AG09319 (cell line): ENCODE measurements around the gene DESI1.

ENCODE experiments used
- DNase-seq: peaks from one replicate; pipeline ENCODE4 v3.0.0-alpha.2; 2010; ENCODE audit warnings: low read depth; ENCODE audit errors: extremely low read depth
- CTCF ChIP-seq: IDR thresholded peaks from 2 replicates; pipeline ENCODE4 v1.5.1; 2011; ENCODE audit warnings: low read depth, mild to moderate bottlenecking, inconsistent platforms, low read length, moderate library complexity

Gene DESI1

DNA sequence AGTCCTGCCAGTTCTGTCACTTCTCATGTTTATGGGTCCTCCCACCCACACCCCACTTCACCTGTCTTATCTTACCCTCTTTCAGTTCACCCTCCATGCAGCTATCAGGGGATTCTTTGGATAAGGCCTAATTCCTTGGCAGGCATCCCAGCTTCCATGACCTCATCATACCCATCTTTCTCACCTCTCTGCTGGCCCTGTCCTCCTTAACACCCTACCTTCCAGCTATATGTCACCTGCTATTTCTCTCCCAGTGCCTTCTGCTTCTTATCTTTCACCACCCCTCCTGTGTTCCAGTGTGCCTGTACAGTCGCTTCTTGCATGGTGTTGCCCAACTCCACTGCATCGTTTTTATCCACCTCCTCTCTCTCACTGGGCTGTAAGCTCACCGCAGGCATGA lies 39.6 kb upstream of the DESI1 start:
- DNase-seq = no peak
- no peak for TF ChIP-seq CTCF

DNA sequence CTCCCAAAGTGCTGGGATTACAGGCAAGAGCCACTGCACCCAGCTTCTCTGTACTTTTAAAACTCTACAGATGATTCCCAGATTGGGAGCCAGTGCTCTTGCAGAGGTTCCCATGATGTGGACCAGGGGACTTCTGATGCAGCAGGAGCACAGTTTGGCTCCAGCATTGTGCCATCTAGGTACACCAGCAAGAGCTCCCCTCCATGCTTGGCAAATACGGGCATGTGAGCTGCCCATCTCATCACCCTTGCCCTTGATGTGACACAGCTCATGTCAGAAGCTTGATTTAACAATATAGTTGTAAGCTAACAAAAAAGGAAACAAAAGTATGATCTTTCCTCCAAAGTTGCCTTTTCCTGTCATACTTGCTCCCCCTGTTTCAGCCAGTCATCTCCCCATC lies 39.1 kb upstream of the DESI1 start:
- TF ChIP-seq CTCF = no peak
- no peak for DNase-seq

DNA sequence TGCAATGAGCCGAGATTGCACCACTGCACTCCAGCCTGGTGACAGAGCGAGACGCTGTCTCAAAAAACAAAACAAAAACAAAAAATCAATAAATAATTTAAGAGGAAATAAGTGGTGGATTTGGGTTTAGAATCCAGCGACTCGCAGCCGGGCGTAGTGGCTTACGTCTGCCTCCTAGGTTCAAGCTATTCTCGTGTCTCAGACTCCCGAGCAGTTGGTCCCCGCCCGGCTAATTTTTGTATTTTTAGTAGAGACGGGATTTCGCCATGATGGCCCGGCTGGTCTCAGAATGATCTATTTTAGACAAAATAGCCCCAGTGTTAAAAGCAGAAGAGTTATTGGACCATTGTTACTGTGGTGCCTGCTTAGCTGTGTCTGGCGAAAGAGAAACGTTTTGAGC lies 38.0 kb upstream of the DESI1 start:
- DNase-seq = no peak
- no peak for TF ChIP-seq CTCF

DNA sequence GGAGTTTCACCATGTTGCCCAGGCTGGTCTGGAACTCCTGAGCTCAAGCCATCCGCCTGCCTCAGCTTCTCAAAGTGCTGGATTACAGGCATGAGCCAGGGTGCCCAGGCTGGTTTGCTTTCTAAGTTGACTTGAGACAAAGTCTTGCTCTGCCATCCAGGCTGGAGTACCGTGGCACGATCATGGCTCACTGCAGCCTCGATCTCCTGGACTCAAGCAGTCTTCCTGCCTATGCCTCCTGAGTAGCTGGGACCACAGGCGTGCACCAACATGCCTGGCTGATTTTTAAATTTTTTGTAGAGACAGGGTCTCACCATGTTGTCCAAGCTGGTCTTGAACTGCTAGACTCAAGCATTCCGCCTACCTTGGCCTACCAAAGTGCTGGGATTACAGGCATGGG lies 36.9 kb upstream of the DESI1 start:
- DNase-seq = no peak
- TF ChIP-seq CTCF = no peak

DNA sequence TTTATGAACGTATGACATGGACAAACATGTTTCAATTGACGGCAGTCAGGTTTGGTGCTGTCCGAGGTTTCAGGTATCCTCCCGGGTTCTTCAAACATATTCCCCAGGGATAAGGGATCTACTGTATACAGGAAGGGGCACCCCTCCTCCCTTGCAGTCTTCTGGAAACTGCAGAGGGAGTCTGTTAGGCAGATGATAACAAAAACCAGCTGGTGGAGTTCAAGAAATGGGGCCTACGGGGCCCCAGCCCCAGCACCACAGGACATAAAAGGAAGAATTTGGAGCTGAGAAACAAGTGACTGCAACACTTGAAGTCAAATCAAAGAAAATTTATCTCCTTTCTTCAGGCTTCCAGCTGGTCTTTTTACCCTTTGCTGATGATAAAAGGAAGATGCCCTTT lies 35.7 kb upstream of the DESI1 start:
- no peak for TF ChIP-seq CTCF
- no peak for DNase-seq

GRCh38 chr22:41654322-41654721 lies 33.5 kb upstream of the DESI1 start:
- no peak for TF ChIP-seq CTCF
- DNase-seq = no peak

DNA sequence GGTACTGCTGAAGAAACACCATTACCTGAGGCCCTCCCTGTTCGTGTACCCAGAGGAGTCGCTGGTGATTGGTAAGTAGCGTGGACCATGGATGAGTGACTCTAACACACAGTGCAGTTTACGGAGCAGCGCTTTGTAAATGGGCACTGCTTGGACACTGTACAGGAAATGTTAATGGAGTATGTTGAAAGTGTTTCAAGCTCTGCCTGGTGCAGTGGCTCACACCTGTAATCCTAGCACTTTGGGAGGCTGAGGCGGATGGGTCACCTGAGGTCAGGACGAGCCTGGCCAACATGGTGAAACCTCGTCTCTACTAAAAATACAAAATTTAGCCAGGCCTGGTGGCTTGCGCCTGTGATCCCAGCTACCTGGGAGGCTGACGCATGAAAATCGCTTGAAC lies 30.0 kb upstream of the DESI1 start:
- TF ChIP-seq CTCF = no peak
- no peak for DNase-seq
